T-helper 2 cell (primary cell): ENCODE results near the gene POFUT1.
A peak's percentile ranks its signal among the peaks of the same experiment; 100 is the strongest.

Source experiments
- DNase-seq, 5 experiments: peaks; one replicate each; pipeline versions ENCODE4 v3.0.0 to v3.0.0-alpha.2; 2012 to 2022

Gene POFUT1

GRCh38 chr20:32208499-32209154 lies 947 bp downstream of the POFUT1 start:
- DNase-seq, result no peak

GRCh38 chr20:32209850-32210605 lies 2.3 kb downstream of the POFUT1 start:
- no peak for DNase-seq

GRCh38 chr20:32213870-32214269 lies 6.2 kb downstream of the POFUT1 start:
- DNase-seq, result no peak

GRCh38 chr20:32215147-32215546 lies 7.5 kb downstream of the POFUT1 start:
- DNase-seq, result no peak

GRCh38 chr20:32215729-32216128 lies 8.0 kb downstream of the POFUT1 start:
- DNase-seq, result no peak

- no peak for DNase-seq
Observed at GRCh38 chr20:32216179-32217142, 8.8 kb downstream of the POFUT1 start.

- DNase-seq, result no peak
Observed at GRCh38 chr20:32218156-32218900, 10.6 kb downstream of the POFUT1 start.

GRCh38 chr20:32224463-32224862 lies 16.8 kb downstream of the POFUT1 start:
- DNase-seq, result no peak

GRCh38 chr20:32226391-32226790 lies 18.7 kb downstream of the POFUT1 start:
- no peak for DNase-seq

GRCh38 chr20:32227306-32227705 lies 19.6 kb downstream of the POFUT1 start:
- no peak for DNase-seq

- DNase-seq, result no peak
Observed at GRCh38 chr20:32227744-32228688, 20.3 kb downstream of the POFUT1 start.

GRCh38 chr20:32229251-32229747 lies 21.6 kb downstream of the POFUT1 start:
- no peak for DNase-seq

GRCh38 chr20:32230707-32231106 lies 23.0 kb downstream of the POFUT1 start:
- DNase-seq, result no peak

- DNase-seq, result no peak
Observed at GRCh38 chr20:32231245-32231644, 23.6 kb downstream of the POFUT1 start.

- peak in 4 of 5 experiments; percentile 7 to 92 (median 34) for DNase-seq
Observed at GRCh38 chr20:32231847-32232246, 24.2 kb downstream of the POFUT1 start.

GRCh38 chr20:32232326-32232886 lies 24.7 kb downstream of the POFUT1 start:
- DNase-seq, result no peak

GRCh38 chr20:32233286-32233685 lies 25.6 kb downstream of the POFUT1 start:
- DNase-seq, result no peak

- no peak for DNase-seq
Observed at GRCh38 chr20:32234135-32234808, 26.6 kb downstream of the POFUT1 start.

GRCh38 chr20:32235331-32236047 lies 27.8 kb downstream of the POFUT1 start:
- DNase-seq, result no peak
